Measurements from ENCODE around the gene SDR42E2. TPM values are rescaled to one million over a fixed set of nuclear protein-coding genes. Genes with fewer than 3 reads are reported as not detected.

SDR42E2 gene
- total RNA-seq, 1 experiment from 2014 or later = 0.05 TPM

DNA sequence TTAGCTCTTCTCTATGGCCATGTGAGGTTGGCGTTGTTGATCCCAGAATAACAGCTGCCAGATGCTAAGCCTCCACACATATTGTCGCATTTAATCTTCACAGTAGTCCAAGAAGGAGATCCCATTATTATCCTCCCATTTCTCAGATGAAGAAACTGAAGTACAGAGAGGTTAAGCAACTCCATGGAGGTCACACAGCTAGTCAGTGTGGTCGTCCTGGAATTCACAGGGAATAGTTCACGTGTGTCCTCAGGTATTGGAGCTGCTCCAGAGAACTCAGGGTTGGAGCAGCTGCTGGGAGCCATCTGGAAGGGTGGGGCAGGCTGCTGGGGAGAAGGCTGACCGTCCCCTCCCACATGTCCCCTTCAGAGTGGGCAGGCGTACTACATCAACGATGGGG lies 19.5 kb downstream of the SDR42E2 start:
- Histone ChIP-seq H3K4me3 (ENCODE audit: low read depth in 2 of 2, low read length in 2 of 2) (no peak overlapping the region), H3K27me3 (ENCODE audit: control insufficient read depth, insufficient read depth, low read length) (0 out of 2 replicates have a peak, but pooled peaks cover 2% of the 10 kb centered on the region), H3K9me3 (ENCODE audit: control insufficient read depth, insufficient read depth, low read depth, low read length) (no peaks in the 10 kb centered on the region), H3K36me3 (ENCODE audit: control insufficient read depth, insufficient read depth, low read length) (no peaks in the 10 kb centered on the region), H3K4me1 (ENCODE audit: control insufficient read depth, insufficient read depth, low read length) (no peaks in the 10 kb centered on the region), H3K27ac (ENCODE audit: low read length) (no peak overlapping the region)
- ChIA-PET POLR2A (no interaction called here), CTCF (interaction anchor here (0.5 to 1.6 kb wide), 3 partner anchors 24 to 104 kb away, joined by 3 to 15 read pairs (median 3); no protein-coding TSS in a partner anchor)
- no peak for ATAC-seq
- in situ Hi-C loops (cut with HindIII; ENCODE audit: low pct_unique_long_range_greater_than_20kb, low sequenced_read_pairs) = loop anchor here (25.0 kb wide), 1 partner anchor 95 kb away; the partner anchor contains the start of gene VWA3A
- no TSS peak for BruUV-seq (replicated peaks)
- TF ChIP-seq POLR2AphosphoS5 (IDR thresholded peaks at IDR 0.05; ENCODE audit: low read depth, low read length) (no peak), SIN3A (IDR thresholded peaks at IDR 0.05; ENCODE audit: borderline replicate concordance, insufficient read depth, low read depth, low read length) (no peak), REST (IDR thresholded peaks at IDR 0.05; ENCODE audit: insufficient read depth in 1 of 2, low read depth in 2 of 2, low read length in 1 of 2) (no peak)
- intact Hi-C loops (cut with micrococcal nuclease; ENCODE audit: unreplicated experiment) = no loop called here
- no peak for DNase-seq (ENCODE audit: low read depth, low spot score)

GRCh38 chr16:22183335-22183734 lies 21.0 kb downstream of the SDR42E2 start:
- in situ Hi-C loops (cut with HindIII; ENCODE audit: low pct_unique_long_range_greater_than_20kb, low sequenced_read_pairs) = loop anchor here (25.0 kb wide), 1 partner anchor 96 kb away; the partner anchor contains the start of gene VWA3A
- CTCF ChIA-PET = interaction anchor here (1.6 kb wide), 1 partner anchor 84 kb away, joined by 15 read pairs; no protein-coding TSS in a partner anchor

More at GRCh38 chr16:22183335-22183734, 21.0 kb downstream of the SDR42E2 start:
- no peak overlapping the region for H3K27ac ChIP-seq (ENCODE audit: low read length)
- no peak for ATAC-seq
- TF ChIP-seq SIN3A (IDR thresholded peaks at IDR 0.05; ENCODE audit: borderline replicate concordance, insufficient read depth, low read depth, low read length) = no peak
- TF ChIP-seq POLR2AphosphoS5 (IDR thresholded peaks at IDR 0.05; ENCODE audit: low read depth, low read length) = no peak
- no peak for TF ChIP-seq TCF7L2 (IDR thresholded peaks at IDR 0.05; ENCODE audit: low read depth, low read length)
- TF ChIP-seq REST (IDR thresholded peaks at IDR 0.05; ENCODE audit: insufficient read depth in 1 of 2, low read depth in 2 of 2, low read length in 1 of 2) = no peak
- TF ChIP-seq, protein P1, sequence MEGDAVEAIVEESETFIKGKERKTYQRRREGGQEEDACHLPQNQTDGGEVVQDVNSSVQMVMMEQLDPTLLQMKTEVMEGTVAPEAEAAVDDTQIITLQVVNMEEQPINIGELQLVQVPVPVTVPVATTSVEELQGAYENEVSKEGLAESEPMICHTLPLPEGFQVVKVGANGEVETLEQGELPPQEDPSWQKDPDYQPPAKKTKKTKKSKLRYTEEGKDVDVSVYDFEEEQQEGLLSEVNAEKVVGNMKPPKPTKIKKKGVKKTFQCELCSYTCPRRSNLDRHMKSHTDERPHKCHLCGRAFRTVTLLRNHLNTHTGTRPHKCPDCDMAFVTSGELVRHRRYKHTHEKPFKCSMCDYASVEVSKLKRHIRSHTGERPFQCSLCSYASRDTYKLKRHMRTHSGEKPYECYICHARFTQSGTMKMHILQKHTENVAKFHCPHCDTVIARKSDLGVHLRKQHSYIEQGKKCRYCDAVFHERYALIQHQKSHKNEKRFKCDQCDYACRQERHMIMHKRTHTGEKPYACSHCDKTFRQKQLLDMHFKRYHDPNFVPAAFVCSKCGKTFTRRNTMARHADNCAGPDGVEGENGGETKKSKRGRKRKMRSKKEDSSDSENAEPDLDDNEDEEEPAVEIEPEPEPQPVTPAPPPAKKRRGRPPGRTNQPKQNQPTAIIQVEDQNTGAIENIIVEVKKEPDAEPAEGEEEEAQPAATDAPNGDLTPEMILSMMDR (IDR thresholded peaks at IDR 0.05) = no peak
- BruUV-seq (replicated peaks) = no TSS peak
- no peak for DNase-seq (ENCODE audit: low read depth, low spot score)
- no peak overlapping the region for H3K4me3 ChIP-seq (ENCODE audit: low read depth in 2 of 2, low read length in 2 of 2)
- POLR2A ChIA-PET = no interaction called here
- no peaks in the 10 kb centered on the region for H3K9me3 ChIP-seq (ENCODE audit: control insufficient read depth, insufficient read depth, low read depth, low read length)
- intact Hi-C loops (cut with micrococcal nuclease; ENCODE audit: unreplicated experiment) = no loop called here
- 0 out of 2 replicates have a peak, but pooled peaks cover 2% of the 10 kb centered on the region for H3K27me3 ChIP-seq (ENCODE audit: control insufficient read depth, insufficient read depth, low read length)
- H3K4me1 ChIP-seq (ENCODE audit: control insufficient read depth, insufficient read depth, low read length) = no peaks in the 10 kb centered on the region
- H3K36me3 ChIP-seq (ENCODE audit: control insufficient read depth, insufficient read depth, low read length) = no peaks in the 10 kb centered on the region
